ENCODE data around the gene SSUH2. TPM values are rescaled to one million over a fixed set of nuclear protein-coding genes. Genes with fewer than 3 reads are reported as not detected.

The SSUH2 gene
- total and polyA plus RNA-seq, 9 of the 15 experiments (the other 6 are each of a cell fraction or from before 2014, with no cell fraction given): 0.04 to 0.17 (median 0.04) TPM; not detected in 6

DNA sequence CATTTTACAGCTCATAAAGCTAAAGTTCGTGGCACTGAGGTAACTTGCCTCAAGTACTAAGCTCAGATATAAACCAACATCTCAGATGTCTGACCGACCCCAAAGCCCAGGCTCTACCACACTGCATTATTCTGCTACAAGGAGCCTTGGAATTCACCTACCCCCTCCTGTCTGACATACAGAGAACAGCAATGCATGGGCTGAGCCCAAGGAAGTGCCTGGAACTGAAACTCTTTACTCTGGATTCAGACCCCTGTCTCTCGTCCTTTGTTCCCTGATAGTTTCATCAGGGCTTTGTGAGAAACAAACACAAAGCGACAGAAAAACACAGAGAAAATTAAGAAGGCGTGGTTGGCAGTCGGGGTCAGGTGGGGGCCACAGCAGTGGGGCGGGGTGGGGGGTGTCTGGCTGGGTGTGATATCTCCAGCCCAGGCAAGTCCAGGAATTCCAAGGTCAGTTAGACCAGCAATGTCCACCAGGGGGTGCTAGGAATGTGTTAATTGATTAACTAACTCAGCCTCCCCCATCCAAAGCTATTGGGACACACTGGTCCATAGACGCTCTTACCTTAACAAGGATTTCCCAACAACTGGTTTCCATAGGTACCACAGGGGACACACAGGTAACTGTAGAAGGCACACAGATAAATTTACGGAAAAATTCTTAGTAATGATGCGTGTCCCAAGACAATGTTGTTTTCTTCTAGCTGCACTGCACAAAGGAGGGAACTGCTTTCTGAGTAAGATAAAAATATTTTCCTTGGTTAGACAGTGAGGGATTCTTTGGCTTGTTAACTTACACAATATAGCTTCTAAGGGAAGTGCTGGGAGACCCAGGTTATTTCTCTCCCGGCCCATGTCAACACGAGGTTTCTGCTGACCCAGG lies 18.8 kb upstream of the SSUH2 start (continued):
- TF ChIP-seq, protein P1, sequence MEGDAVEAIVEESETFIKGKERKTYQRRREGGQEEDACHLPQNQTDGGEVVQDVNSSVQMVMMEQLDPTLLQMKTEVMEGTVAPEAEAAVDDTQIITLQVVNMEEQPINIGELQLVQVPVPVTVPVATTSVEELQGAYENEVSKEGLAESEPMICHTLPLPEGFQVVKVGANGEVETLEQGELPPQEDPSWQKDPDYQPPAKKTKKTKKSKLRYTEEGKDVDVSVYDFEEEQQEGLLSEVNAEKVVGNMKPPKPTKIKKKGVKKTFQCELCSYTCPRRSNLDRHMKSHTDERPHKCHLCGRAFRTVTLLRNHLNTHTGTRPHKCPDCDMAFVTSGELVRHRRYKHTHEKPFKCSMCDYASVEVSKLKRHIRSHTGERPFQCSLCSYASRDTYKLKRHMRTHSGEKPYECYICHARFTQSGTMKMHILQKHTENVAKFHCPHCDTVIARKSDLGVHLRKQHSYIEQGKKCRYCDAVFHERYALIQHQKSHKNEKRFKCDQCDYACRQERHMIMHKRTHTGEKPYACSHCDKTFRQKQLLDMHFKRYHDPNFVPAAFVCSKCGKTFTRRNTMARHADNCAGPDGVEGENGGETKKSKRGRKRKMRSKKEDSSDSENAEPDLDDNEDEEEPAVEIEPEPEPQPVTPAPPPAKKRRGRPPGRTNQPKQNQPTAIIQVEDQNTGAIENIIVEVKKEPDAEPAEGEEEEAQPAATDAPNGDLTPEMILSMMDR (IDR thresholded peaks at IDR 0.05 in 2 of 3, conservative IDR thresholded peaks at IDR 0.05 in 1 of 3; ENCODE audit: insufficient read depth in 2 of 3, low read depth in 1 of 3, low read length in 3 of 3): peak; percentile 65 to 76 (median 69)
- peak; percentile 18 to 65; a peak in 3 of 4 replicates for TF ChIP-seq RAD21 (CRISPR knock-in tag; conservative IDR thresholded peaks at IDR 0.05 in 1 of 2, IDR thresholded peaks at IDR 0.05 in 1 of 2)
- TF ChIP-seq HMBOX1 (IDR thresholded peaks at IDR 0.05): no peak
- no peak for TF ChIP-seq CEBPG (CRISPR knock-in tag; IDR thresholded peaks at IDR 0.05)
- TF ChIP-seq CEBPG (tag; conservative IDR thresholded peaks at IDR 0.05 in 1 of 2, IDR thresholded peaks at IDR 0.05 in 1 of 2): 0 out of 4 replicates have a peak, but pooled peaks have one; percentile 13 to 21
- TF ChIP-seq ZBTB2 (IDR thresholded peaks at IDR 0.05): no peak
- TF ChIP-seq STAT5B (CRISPR knock-in tag; IDR thresholded peaks at IDR 0.05): no peak
- TF ChIP-seq TAF7 (tag; IDR thresholded peaks at IDR 0.05): no peak
- TF ChIP-seq, protein P2, sequence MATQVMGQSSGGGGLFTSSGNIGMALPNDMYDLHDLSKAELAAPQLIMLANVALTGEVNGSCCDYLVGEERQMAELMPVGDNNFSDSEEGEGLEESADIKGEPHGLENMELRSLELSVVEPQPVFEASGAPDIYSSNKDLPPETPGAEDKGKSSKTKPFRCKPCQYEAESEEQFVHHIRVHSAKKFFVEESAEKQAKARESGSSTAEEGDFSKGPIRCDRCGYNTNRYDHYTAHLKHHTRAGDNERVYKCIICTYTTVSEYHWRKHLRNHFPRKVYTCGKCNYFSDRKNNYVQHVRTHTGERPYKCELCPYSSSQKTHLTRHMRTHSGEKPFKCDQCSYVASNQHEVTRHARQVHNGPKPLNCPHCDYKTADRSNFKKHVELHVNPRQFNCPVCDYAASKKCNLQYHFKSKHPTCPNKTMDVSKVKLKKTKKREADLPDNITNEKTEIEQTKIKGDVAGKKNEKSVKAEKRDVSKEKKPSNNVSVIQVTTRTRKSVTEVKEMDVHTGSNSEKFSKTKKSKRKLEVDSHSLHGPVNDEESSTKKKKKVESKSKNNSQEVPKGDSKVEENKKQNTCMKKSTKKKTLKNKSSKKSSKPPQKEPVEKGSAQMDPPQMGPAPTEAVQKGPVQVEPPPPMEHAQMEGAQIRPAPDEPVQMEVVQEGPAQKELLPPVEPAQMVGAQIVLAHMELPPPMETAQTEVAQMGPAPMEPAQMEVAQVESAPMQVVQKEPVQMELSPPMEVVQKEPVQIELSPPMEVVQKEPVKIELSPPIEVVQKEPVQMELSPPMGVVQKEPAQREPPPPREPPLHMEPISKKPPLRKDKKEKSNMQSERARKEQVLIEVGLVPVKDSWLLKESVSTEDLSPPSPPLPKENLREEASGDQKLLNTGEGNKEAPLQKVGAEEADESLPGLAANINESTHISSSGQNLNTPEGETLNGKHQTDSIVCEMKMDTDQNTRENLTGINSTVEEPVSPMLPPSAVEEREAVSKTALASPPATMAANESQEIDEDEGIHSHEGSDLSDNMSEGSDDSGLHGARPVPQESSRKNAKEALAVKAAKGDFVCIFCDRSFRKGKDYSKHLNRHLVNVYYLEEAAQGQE (IDR thresholded peaks at IDR 0.05; ENCODE audit: borderline replicate concordance): peak; percentile 18; the same call in 1 of the 2 replicates
- TF ChIP-seq, protein P2 (CRISPR knock-in tag; IDR thresholded peaks at IDR 0.05; ENCODE audit: low read depth): no peak
- TF ChIP-seq, protein P3, sequence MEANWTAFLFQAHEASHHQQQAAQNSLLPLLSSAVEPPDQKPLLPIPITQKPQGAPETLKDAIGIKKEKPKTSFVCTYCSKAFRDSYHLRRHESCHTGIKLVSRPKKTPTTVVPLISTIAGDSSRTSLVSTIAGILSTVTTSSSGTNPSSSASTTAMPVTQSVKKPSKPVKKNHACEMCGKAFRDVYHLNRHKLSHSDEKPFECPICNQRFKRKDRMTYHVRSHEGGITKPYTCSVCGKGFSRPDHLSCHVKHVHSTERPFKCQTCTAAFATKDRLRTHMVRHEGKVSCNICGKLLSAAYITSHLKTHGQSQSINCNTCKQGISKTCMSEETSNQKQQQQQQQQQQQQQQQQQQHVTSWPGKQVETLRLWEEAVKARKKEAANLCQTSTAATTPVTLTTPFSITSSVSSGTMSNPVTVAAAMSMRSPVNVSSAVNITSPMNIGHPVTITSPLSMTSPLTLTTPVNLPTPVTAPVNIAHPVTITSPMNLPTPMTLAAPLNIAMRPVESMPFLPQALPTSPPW (CRISPR knock-in tag; IDR thresholded peaks at IDR 0.05): peak; percentile 75

Measured in K562 (cell line).